NOMO-1 (cell line): ENCODE results near the gene NEURL4.

Experiments used
- DNase-seq, 2 experiments: peaks; one replicate each; lab custom pipeline; 2025; ENCODE audit not compliant: unreplicated experiment in 2 of 2; lab: John Stamatoyannopoulos, UW

Gene NEURL4

GRCh38 chr17:7324438-7324779 is 4.7 kb downstream of the NEURL4 start:
- no peak for DNase-seq

- DNase-seq = no peak
Measured at GRCh38 chr17:7323731-7324437, 5.3 kb downstream of the NEURL4 start.

GRCh38 chr17:7322520-7323194 is 6.5 kb downstream of the NEURL4 start:
- no peak for DNase-seq

- no peak for DNase-seq
Measured at GRCh38 chr17:7321466-7321865, 7.7 kb downstream of the NEURL4 start.

GRCh38 chr17:7318121-7318860 is 10.8 kb downstream of the NEURL4 start:
- no peak for DNase-seq

- no peak for DNase-seq
Measured at GRCh38 chr17:7317161-7317803, 11.9 kb downstream of the NEURL4 start.

- DNase-seq = no peak
Measured at GRCh38 chr17:7315570-7316235, 13.4 kb downstream of the NEURL4 start.

GRCh38 chr17:7314719-7315569 is 14.2 kb downstream of the NEURL4 start, which contains the start of gene GPS2:
Gene GPS2, minus strand, starts transcription at chr17:7315360. Its CDS starts 308 bp downstream, at chr17:7315052.
- DNase-seq = peak; percentile 82

- no peak for DNase-seq
Measured at GRCh38 chr17:7313890-7314718, 15.0 kb downstream of the NEURL4 start.

- DNase-seq = no peak
Measured at GRCh38 chr17:7313088-7313889, 15.8 kb downstream of the NEURL4 start.

GRCh38 chr17:7312432-7313087 is 16.6 kb downstream of the NEURL4 start:
- no peak for DNase-seq

- no peak for DNase-seq
Measured at GRCh38 chr17:7311110-7311705, 17.9 kb downstream of the NEURL4 start.

GRCh38 chr17:7309628-7310027 is 19.5 kb downstream of the NEURL4 start:
- no peak for DNase-seq

- DNase-seq = peak; percentile 67 to 91
Measured at GRCh38 chr17:7308625-7309433, 20.3 kb downstream of the NEURL4 start.

- DNase-seq = peak; percentile 18 to 57
Measured at GRCh38 chr17:7307686-7308624, 21.2 kb downstream of the NEURL4 start.
